Activated CD4-positive, alpha-beta T cell treated with anti-CD3 and anti-CD28 coated beads, Interleukin-2, amount 50 U/mL, for 48 hours (primary cell): ENCODE results near the gene ING4.
"Not testable (repeated sequence)": the region's sequence is repeated elsewhere in the genome, so short reads cannot be mapped to it uniquely, and the experiment has no call there.

ENCODE experiments used
- DNase-seq, 2 experiments: peaks; one replicate each; pipeline ENCODE4 v3.0.0-alpha.2; 2020

ING4 gene

GRCh38 chr12:6662906-6663742, at the start of gene ING4:
Gene ING4, minus strand, starts transcription at chr12:6663119. Its CDS starts 18 bp downstream, at chr12:6663101.
- peak; percentile 92 to 95 for DNase-seq

GRCh38 chr12:6708960-6709394, 46.1 kb upstream of the ING4 start:
- DNase-seq, result peak; percentile 11 to 28

- not testable (repeated sequence) for DNase-seq
Measured at GRCh38 chr12:6708351-6708750, 45.4 kb upstream of the ING4 start.

- DNase-seq, result no peak
Measured at GRCh38 chr12:6703631-6704030, 40.7 kb upstream of the ING4 start.

GRCh38 chr12:6701078-6701768, 38.3 kb upstream of the ING4 start:
- no peak for DNase-seq

- peak; percentile 50 to 51 for DNase-seq
Measured at GRCh38 chr12:6700646-6701051, 37.7 kb upstream of the ING4 start, which contains the start of gene PIANP. Gene PIANP, minus strand, starts transcription at chr12:6700815. Its CDS starts 2,754 bp downstream, at chr12:6698061.

- peak; percentile 17 to 28 for DNase-seq
Measured at GRCh38 chr12:6699989-6700645, 37.2 kb upstream of the ING4 start.

- no peak for DNase-seq
Measured at GRCh38 chr12:6699259-6699988, 36.5 kb upstream of the ING4 start.

GRCh38 chr12:6698352-6699046, 35.6 kb upstream of the ING4 start:
- no peak for DNase-seq

GRCh38 chr12:6697584-6698351, 34.8 kb upstream of the ING4 start:
- DNase-seq, result peak in 1 of 2 experiments; percentile 20

GRCh38 chr12:6696690-6697583, 34.0 kb upstream of the ING4 start:
- DNase-seq, result no peak

- no peak for DNase-seq
Measured at GRCh38 chr12:6695313-6696045, 32.6 kb upstream of the ING4 start.

GRCh38 chr12:6694701-6695100, 31.8 kb upstream of the ING4 start:
- no peak for DNase-seq

GRCh38 chr12:6693832-6694355, 31.0 kb upstream of the ING4 start:
- no peak for DNase-seq

GRCh38 chr12:6692888-6693287, 30.0 kb upstream of the ING4 start:
- no peak for DNase-seq

GRCh38 chr12:6691473-6691872, 28.6 kb upstream of the ING4 start:
- no peak for DNase-seq

GRCh38 chr12:6688999-6689882, 26.3 kb upstream of the ING4 start, which contains the start of gene ZNF384:
Gene ZNF384, minus strand, starts transcription at chr12:6689375. Its CDS starts 9,855 bp downstream, at chr12:6679520.
- DNase-seq, result peak; percentile 92 to 94

- peak in 1 of 2 experiments; percentile 41 for DNase-seq
Measured at GRCh38 chr12:6688543-6688998, 25.7 kb upstream of the ING4 start.
